Measurements from ENCODE around the gene PRL. TPM values are rescaled to one million over a fixed set of nuclear protein-coding genes. Genes with fewer than 3 reads are reported as not detected.

PRL gene
- total RNA-seq, 2 donors from 2014 or later, result not detected

GRCh38 chr6:22318404-22318803, 21.6 kb upstream of the PRL start:
- no peak for TF ChIP-seq POLR2A (IDR thresholded peaks at IDR 0.05)
- no peak for TF ChIP-seq CTCF (IDR thresholded peaks at IDR 0.05)
- ATAC-seq (no peak), DNase-seq (no peak)
- H3K4me3 ChIP-seq, result no peak overlapping the region
- no peak overlapping the region for H3K27ac ChIP-seq
- 83% methylated on average over 7 to 21 of the region's 22 CpGs for WGBS, 2 donors
- no peaks in the 10 kb centered on the region for H3K27me3 ChIP-seq
- H3K9me3 ChIP-seq, result no peaks in the 10 kb centered on the region
- no peaks in the 10 kb centered on the region for H3K4me1 ChIP-seq
- intact Hi-C loops (cut with DNase I), result no loop called here
- no peaks in the 10 kb centered on the region for H3K36me3 ChIP-seq (replicated peaks in 1 of 2; ENCODE audit: insufficient read depth in 1 of 2, low read depth in 2 of 2)

DNA sequence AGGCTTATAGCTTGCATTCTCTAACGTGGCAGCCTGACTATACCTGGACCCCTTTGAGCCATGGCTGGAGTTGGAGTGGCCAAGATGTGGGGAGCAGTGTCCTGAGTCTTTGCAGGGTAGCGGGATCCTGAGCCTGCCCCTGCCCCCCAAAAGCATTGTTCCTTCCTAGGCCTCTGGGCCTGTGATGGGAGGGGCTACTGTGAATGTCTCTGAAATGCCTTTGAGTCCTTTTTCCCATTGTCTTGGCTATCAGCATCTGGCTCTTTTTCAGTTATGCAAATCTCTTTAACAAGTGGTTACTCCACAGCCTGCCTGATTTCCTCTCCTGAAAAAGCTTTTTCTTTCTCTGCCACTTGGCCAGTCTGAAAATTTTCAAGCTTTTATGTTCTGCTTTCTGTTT, 17.0 kb upstream of the PRL start:
- H3K27ac ChIP-seq, result no peak overlapping the region
- TF ChIP-seq POLR2A (IDR thresholded peaks at IDR 0.05), result no peak
- no peak for TF ChIP-seq CTCF (IDR thresholded peaks at IDR 0.05)
- H3K9me3 ChIP-seq, result peaks cover 0 to 5% (median 0%) of the 10 kb centered on the region in 3 donors
- H3K27me3 ChIP-seq, result no peaks in the 10 kb centered on the region
- H3K4me1 ChIP-seq, result no peaks in the 10 kb centered on the region
- 88% methylated on average over 2 of the region's 2 CpGs for WGBS, 2 donors
- no peak overlapping the region for H3K4me3 ChIP-seq
- intact Hi-C loops (cut with DNase I), result no loop called here
- no peaks in the 10 kb centered on the region for H3K36me3 ChIP-seq (replicated peaks in 1 of 2; ENCODE audit: insufficient read depth in 1 of 2, low read depth in 2 of 2)
- no peak for DNase-seq
- ATAC-seq, result no peak

DNA sequence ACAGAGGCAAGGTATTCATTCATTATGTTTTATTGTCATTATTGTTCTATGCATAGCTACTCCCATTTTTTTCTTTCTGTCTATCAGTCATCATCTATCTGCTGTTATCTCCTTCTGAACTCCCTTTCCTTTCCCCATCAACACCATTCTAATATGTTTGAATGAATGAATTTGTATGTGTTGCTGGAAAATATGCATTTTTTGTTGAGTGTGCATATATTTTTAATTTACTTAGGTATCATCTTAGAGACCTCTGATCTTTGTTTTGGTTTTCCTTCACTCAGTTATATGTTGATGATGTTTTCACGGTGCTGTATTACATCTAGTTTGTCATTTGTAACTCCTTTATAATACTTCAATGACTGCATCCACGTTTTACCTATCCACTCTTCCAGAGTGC, 12.1 kb upstream of the PRL start:
- intact Hi-C loops (cut with DNase I), result no loop called here
- Histone ChIP-seq H3K4me3 (no peak overlapping the region), H3K27ac (no peak overlapping the region), H3K36me3 (replicated peaks in 1 of 2; ENCODE audit: insufficient read depth in 1 of 2, low read depth in 2 of 2) (no peaks in the 10 kb centered on the region), H3K4me1 (no peaks in the 10 kb centered on the region), H3K9me3 (peaks cover 0 to 5% (median 0%) of the 10 kb centered on the region in 3 donors), H3K27me3 (no peaks in the 10 kb centered on the region)
- WGBS, 2 donors, result 65 to 66% methylated on average over 2 of the region's 2 CpGs
- ATAC-seq (no peak), DNase-seq (no peak)
- TF ChIP-seq POLR2A (IDR thresholded peaks at IDR 0.05) (no peak), CTCF (IDR thresholded peaks at IDR 0.05) (no peak)

- intact Hi-C loops (cut with DNase I), result no loop called here
- TF ChIP-seq POLR2A (IDR thresholded peaks at IDR 0.05), result no peak
- no peak for TF ChIP-seq CTCF (IDR thresholded peaks at IDR 0.05)
- no peak for ATAC-seq
- H3K27ac ChIP-seq, result no peak overlapping the region
- peaks cover 0 to 5% (median 0%) of the 10 kb centered on the region in 3 donors for H3K9me3 ChIP-seq
- DNase-seq, result no peak
- H3K27me3 ChIP-seq, result no peaks in the 10 kb centered on the region
- 83 to 89% methylated on average over 3 of the region's 3 CpGs for WGBS, 2 donors
- no peaks in the 10 kb centered on the region for H3K36me3 ChIP-seq (replicated peaks in 1 of 2; ENCODE audit: insufficient read depth in 1 of 2, low read depth in 2 of 2)
- H3K4me1 ChIP-seq, result no peaks in the 10 kb centered on the region
- no peak overlapping the region for H3K4me3 ChIP-seq
These were observed 10.1 kb upstream of the PRL start for GRCh38 chr6:22306741-22307466.

- Histone ChIP-seq H3K27me3 (no peaks in the 10 kb centered on the region), H3K4me3 (no peak overlapping the region), H3K9me3 (no peaks in the 10 kb centered on the region), H3K36me3 (replicated peaks in 1 of 2; ENCODE audit: insufficient read depth in 1 of 2, low read depth in 2 of 2) (no peaks in the 10 kb centered on the region), H3K4me1 (no peaks in the 10 kb centered on the region), H3K27ac (no peak overlapping the region)
- intact Hi-C loops (cut with DNase I), result no loop called here
- 41 to 56% methylated on average over 1 of the region's 1 CpG for WGBS, 2 donors
- ATAC-seq (no peak), DNase-seq (no peak)
- TF ChIP-seq CTCF (IDR thresholded peaks at IDR 0.05), result no peak
- no peak for TF ChIP-seq POLR2A (IDR thresholded peaks at IDR 0.05)
These were observed 6.0 kb upstream of the PRL start for GRCh38 chr6:22302838-22303237.

Data from body of pancreas (tissue), 4 donors.